ENCODE data around the gene DRGX.
A peak's percentile ranks its signal among the peaks of the same experiment; 100 is the strongest.

Gene DRGX

DNA sequence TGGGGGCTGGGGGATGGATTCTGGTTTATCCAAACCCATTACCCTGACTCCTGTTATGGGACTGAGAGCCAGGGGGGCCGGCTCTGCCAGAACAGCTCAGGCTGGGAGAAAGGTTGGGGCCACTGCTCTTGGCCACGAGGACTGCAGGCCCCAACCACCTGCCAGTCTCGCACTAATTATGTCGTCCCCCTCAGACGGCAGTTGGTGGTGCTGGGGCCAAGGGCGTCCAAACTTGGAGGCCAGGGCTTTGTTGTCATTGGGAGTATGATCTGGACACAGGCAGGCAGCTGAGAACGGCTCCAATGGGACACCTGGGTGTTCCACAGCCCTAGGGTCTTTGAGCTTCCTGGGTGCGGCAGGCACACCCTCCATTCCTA, 34.7 kb downstream of the DRGX start:
- H3K4me1 ChIP-seq (ENCODE audit: control insufficient read depth, insufficient read depth, low read depth, low read length): peaks cover 13% of the 10 kb centered on the region
- 85% methylated on average over 8 of the region's 8 CpGs for WGBS

DNA sequence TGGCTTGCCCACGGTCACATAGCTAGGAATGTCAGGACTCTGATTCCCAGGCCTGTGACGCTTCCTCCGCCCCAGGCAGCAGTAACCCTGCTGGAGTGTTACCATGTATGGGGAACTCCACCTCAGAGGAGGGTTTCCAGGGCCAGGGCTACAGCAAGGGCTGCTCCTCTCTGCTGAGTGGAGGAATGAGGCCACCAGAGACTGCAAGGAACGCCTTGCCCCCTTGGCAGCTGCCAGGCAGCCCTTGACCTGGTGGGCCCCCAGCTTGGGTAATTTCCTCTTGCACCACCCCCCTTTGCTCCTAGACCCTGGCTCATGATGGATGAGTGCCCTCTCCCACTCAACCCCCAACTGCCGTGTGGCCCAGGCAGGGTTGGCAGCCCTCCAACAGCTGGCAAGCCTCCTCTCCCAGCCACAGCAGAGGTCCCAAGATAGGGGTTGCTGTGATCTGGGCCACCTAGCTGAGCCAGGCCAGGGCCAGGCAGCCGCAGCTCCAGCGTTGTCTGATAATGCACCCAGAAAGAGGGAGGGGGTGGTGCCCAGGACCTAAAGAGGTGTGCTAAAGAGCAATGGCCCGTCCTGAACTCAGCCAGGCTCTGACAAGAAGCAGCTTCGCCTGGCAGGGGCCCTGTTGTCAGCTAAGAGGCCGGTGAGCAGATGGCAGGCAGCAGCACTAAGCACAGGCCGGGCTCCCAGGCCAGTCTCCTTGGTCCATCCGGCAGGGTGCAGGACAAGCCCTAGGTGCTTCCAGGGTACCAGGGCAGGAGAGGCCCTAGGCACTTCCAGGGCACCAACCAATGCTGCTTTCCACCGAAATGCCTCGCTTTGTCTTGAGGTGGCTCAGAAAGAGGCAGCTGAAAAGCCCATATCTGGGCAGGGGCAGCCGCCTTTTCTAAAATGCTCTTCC, 35.4 kb downstream of the DRGX start:
- Histone ChIP-seq H3K79me1 (replicated peaks; ENCODE audit: low read length, poor library complexity, severe bottlenecking) (no peaks in the 10 kb centered on the region), H3K4ac (ENCODE audit: low read depth in 1 of 2, low read length in 2 of 2) (no peak overlapping the region), H3K27ac (ENCODE audit: low read length, poor library complexity, severe bottlenecking) (no peak overlapping the region), H3K14ac (ENCODE audit: low read length in 2 of 2) (no peak overlapping the region), H3K9ac (ENCODE audit: low read length) (no peak overlapping the region), H3K27me3 (ENCODE audit: control insufficient read depth in 1 of 2, insufficient read depth in 1 of 2, low read length in 2 of 2) (peaks cover 0 to 42% of the 10 kb centered on the region in 2 experiments), H3K4me3 (ENCODE audit: insufficient read depth in 1 of 2, low read depth in 1 of 2, low read length in 2 of 2) (no peak overlapping the region), H2BK15ac (ENCODE audit: low read depth, poor library complexity, severe bottlenecking) (no peak overlapping the region), H3K4me1 (ENCODE audit: control insufficient read depth, insufficient read depth, low read depth, low read length) (peaks cover 13% of the 10 kb centered on the region), H2AFZ (ENCODE audit: low read depth, low read length) (no peak overlapping the region), H2AK5ac (ENCODE audit: low read length, severe bottlenecking) (no peak overlapping the region), H3K36me3 (ENCODE audit: control insufficient read depth in 1 of 2, insufficient read depth in 2 of 2, low read depth in 1 of 2, low read length in 2 of 2) (no peaks in the 10 kb centered on the region), H3K23ac (ENCODE audit: low read length in 2 of 2) (no peak overlapping the region), H2BK12ac (ENCODE audit: low read length in 2 of 2) (no peak overlapping the region), H3K9me3 (ENCODE audit: control insufficient read depth, low read length) (peaks cover 11% of the 10 kb centered on the region), H2BK120ac (ENCODE audit: low read depth, low read length) (no peak overlapping the region), H3K18ac (ENCODE audit: low read depth in 1 of 2, low read length in 2 of 2) (no peak overlapping the region), H4K91ac (ENCODE audit: low read length) (no peak overlapping the region), H3K4me2 (ENCODE audit: low read length, poor library complexity, severe bottlenecking) (no peak overlapping the region), H2BK5ac (ENCODE audit: low read depth, low read length, poor library complexity, severe bottlenecking) (no peak overlapping the region), H4K8ac (ENCODE audit: low read length) (no peak overlapping the region)
- no peak for DNase-seq
- WGBS: 59% methylated on average over 15 of the region's 15 CpGs

More for the DNA sequence above, 34.7 kb downstream of the DRGX start:
- Histone ChIP-seq H3K23ac (ENCODE audit: low read length in 2 of 2) (no peak overlapping the region), H2BK5ac (ENCODE audit: low read depth, low read length, poor library complexity, severe bottlenecking) (no peak overlapping the region), H3K4ac (ENCODE audit: low read depth in 1 of 2, low read length in 2 of 2) (no peak overlapping the region), H4K8ac (ENCODE audit: low read length) (no peak overlapping the region), H2AFZ (ENCODE audit: low read depth, low read length) (no peak overlapping the region), H3K18ac (ENCODE audit: low read depth in 1 of 2, low read length in 2 of 2) (no peak overlapping the region), H2AK5ac (ENCODE audit: low read length, severe bottlenecking) (no peak overlapping the region), H2BK15ac (ENCODE audit: low read depth, poor library complexity, severe bottlenecking) (no peak overlapping the region), H3K4me2 (ENCODE audit: low read length, poor library complexity, severe bottlenecking) (no peak overlapping the region), H2BK120ac (ENCODE audit: low read depth, low read length) (no peak overlapping the region), H2BK12ac (ENCODE audit: low read length in 2 of 2) (no peak overlapping the region), H3K79me1 (replicated peaks; ENCODE audit: low read length, poor library complexity, severe bottlenecking) (no peaks in the 10 kb centered on the region), H3K27me3 (ENCODE audit: control insufficient read depth in 1 of 2, insufficient read depth in 1 of 2, low read length in 2 of 2) (peaks cover 0 to 43% of the 10 kb centered on the region in 2 experiments), H3K4me3 (ENCODE audit: insufficient read depth in 1 of 2, low read depth in 1 of 2, low read length in 2 of 2) (no peak overlapping the region), H3K36me3 (ENCODE audit: control insufficient read depth in 1 of 2, insufficient read depth in 2 of 2, low read depth in 1 of 2, low read length in 2 of 2) (no peaks in the 10 kb centered on the region), H4K91ac (ENCODE audit: low read length) (no peak overlapping the region), H3K14ac (ENCODE audit: low read length in 2 of 2) (no peak overlapping the region), H3K9me3 (ENCODE audit: control insufficient read depth, low read length) (peaks cover 11% of the 10 kb centered on the region), H3K27ac (ENCODE audit: low read length, poor library complexity, severe bottlenecking) (no peak overlapping the region), H3K9ac (ENCODE audit: low read length) (no peak overlapping the region)
- no peak for DNase-seq

- Histone ChIP-seq H4K91ac (ENCODE audit: low read length) (no peak overlapping the region), H3K9me3 (ENCODE audit: control insufficient read depth, low read length) (peaks cover 11% of the 10 kb centered on the region), H3K4ac (ENCODE audit: low read depth in 1 of 2, low read length in 2 of 2) (no peak overlapping the region), H3K27ac (ENCODE audit: low read length, poor library complexity, severe bottlenecking) (no peak overlapping the region), H3K18ac (ENCODE audit: low read depth in 1 of 2, low read length in 2 of 2) (no peak overlapping the region), H2BK15ac (ENCODE audit: low read depth, poor library complexity, severe bottlenecking) (no peak overlapping the region), H3K4me2 (ENCODE audit: low read length, poor library complexity, severe bottlenecking) (no peak overlapping the region), H4K8ac (ENCODE audit: low read length) (no peak overlapping the region), H3K4me3 (ENCODE audit: insufficient read depth in 1 of 2, low read depth in 1 of 2, low read length in 2 of 2) (no peak overlapping the region), H2AK5ac (ENCODE audit: low read length, severe bottlenecking) (no peak overlapping the region), H2BK5ac (ENCODE audit: low read depth, low read length, poor library complexity, severe bottlenecking) (no peak overlapping the region), H3K23ac (ENCODE audit: low read length in 2 of 2) (no peak overlapping the region), H2BK120ac (ENCODE audit: low read depth, low read length) (no peak overlapping the region), H2AFZ (ENCODE audit: low read depth, low read length) (no peak overlapping the region), H3K4me1 (ENCODE audit: control insufficient read depth, insufficient read depth, low read depth, low read length) (peaks cover 13% of the 10 kb centered on the region), H3K36me3 (ENCODE audit: control insufficient read depth in 1 of 2, insufficient read depth in 2 of 2, low read depth in 1 of 2, low read length in 2 of 2) (no peaks in the 10 kb centered on the region), H2BK12ac (ENCODE audit: low read length in 2 of 2) (no peak overlapping the region), H3K27me3 (ENCODE audit: control insufficient read depth in 1 of 2, insufficient read depth in 1 of 2, low read length in 2 of 2) (peaks cover 0 to 36% of the 10 kb centered on the region in 2 experiments), H3K9ac (ENCODE audit: low read length) (peak overlapping the region; percentile 4), H3K14ac (ENCODE audit: low read length in 2 of 2) (no peak overlapping the region), H3K79me1 (replicated peaks; ENCODE audit: low read length, poor library complexity, severe bottlenecking) (no peaks in the 10 kb centered on the region)
- DNase-seq: no peak
- WGBS: 40% methylated on average over 7 of the region's 13 CpGs
Observed at GRCh38 chr10:49359349-49360270, 36.3 kb downstream of the DRGX start.

GRCh38 chr10:49357910-49358309, 38.0 kb downstream of the DRGX start:
- DNase-seq: no peak
- peaks cover 13% of the 10 kb centered on the region for H3K4me1 ChIP-seq (ENCODE audit: control insufficient read depth, insufficient read depth, low read depth, low read length)
- H4K91ac ChIP-seq (ENCODE audit: low read length): no peak overlapping the region
- peaks cover 0 to 39% of the 10 kb centered on the region in 2 experiments for H3K27me3 ChIP-seq (ENCODE audit: control insufficient read depth in 1 of 2, insufficient read depth in 1 of 2, low read length in 2 of 2)
- H3K9me3 ChIP-seq (ENCODE audit: control insufficient read depth, low read length): peaks cover 11% of the 10 kb centered on the region
- no peak overlapping the region for H3K23ac ChIP-seq (ENCODE audit: low read length in 2 of 2)
- no peak overlapping the region for H3K4me3 ChIP-seq (ENCODE audit: insufficient read depth in 1 of 2, low read depth in 1 of 2, low read length in 2 of 2)
- no peak overlapping the region for H4K8ac ChIP-seq (ENCODE audit: low read length)
- no peak overlapping the region for H3K4ac ChIP-seq (ENCODE audit: low read depth in 1 of 2, low read length in 2 of 2)
- H2BK12ac ChIP-seq (ENCODE audit: low read length in 2 of 2): no peak overlapping the region
- no peak overlapping the region for H2BK120ac ChIP-seq (ENCODE audit: low read depth, low read length)
- 100% methylated on average over 1 of the region's 2 CpGs for WGBS
- H2BK5ac ChIP-seq (ENCODE audit: low read depth, low read length, poor library complexity, severe bottlenecking): no peak overlapping the region
- no peak overlapping the region for H3K18ac ChIP-seq (ENCODE audit: low read depth in 1 of 2, low read length in 2 of 2)
- no peak overlapping the region for H3K14ac ChIP-seq (ENCODE audit: low read length in 2 of 2)
- no peak overlapping the region for H3K9ac ChIP-seq (ENCODE audit: low read length)
- no peak overlapping the region for H2AK5ac ChIP-seq (ENCODE audit: low read length, severe bottlenecking)
- H3K36me3 ChIP-seq (ENCODE audit: control insufficient read depth in 1 of 2, insufficient read depth in 2 of 2, low read depth in 1 of 2, low read length in 2 of 2): no peaks in the 10 kb centered on the region
- H2AFZ ChIP-seq (ENCODE audit: low read depth, low read length): no peak overlapping the region
- H3K27ac ChIP-seq (ENCODE audit: low read length, poor library complexity, severe bottlenecking): no peak overlapping the region
- no peak overlapping the region for H3K4me2 ChIP-seq (ENCODE audit: low read length, poor library complexity, severe bottlenecking)
- no peaks in the 10 kb centered on the region for H3K79me1 ChIP-seq (replicated peaks; ENCODE audit: low read length, poor library complexity, severe bottlenecking)
- no peak overlapping the region for H2BK15ac ChIP-seq (ENCODE audit: low read depth, poor library complexity, severe bottlenecking)
